NCI-H1417 treated with DMSO at 0.1 percent for 48 hours (cell line): ENCODE results near the gene PSMC5.
"Not testable (repeated sequence)": the region's sequence is repeated elsewhere in the genome, so short reads cannot be mapped to it uniquely, and the experiment has no call there.

Experiments used
- DNase-seq: peaks from one replicate; lab custom pipeline; 2025; lab: John Stamatoyannopoulos, UW

The PSMC5 gene

GRCh38 chr17:63871646-63872365, 44.6 kb downstream of the PSMC5 start:
- not testable (repeated sequence) for DNase-seq

- not testable (repeated sequence) for DNase-seq
These were observed 46.3 kb downstream of the PSMC5 start, which contains the start of gene CSH2 for GRCh38 chr17:63873577-63873976. CSH2 (minus strand) TSS chr17:63873677; CDS start chr17:63873614, 63 bp downstream.

GRCh38 chr17:63874061-63874626, 46.9 kb downstream of the PSMC5 start:
- not testable (repeated sequence) for DNase-seq

GRCh38 chr17:63874693-63875092, 47.5 kb downstream of the PSMC5 start:
- DNase-seq: not testable (repeated sequence)

GRCh38 chr17:63878413-63878812, 51.2 kb downstream of the PSMC5 start:
- not testable (repeated sequence) for DNase-seq

- DNase-seq: no peak
These were observed 53.5 kb downstream of the PSMC5 start for GRCh38 chr17:63880706-63881105.

- DNase-seq: not testable (repeated sequence)
These were observed 54.1 kb downstream of the PSMC5 start for GRCh38 chr17:63881337-63881736.
